Measurements from ENCODE around the gene CYP4A22. TPM values are rescaled to one million over a fixed set of nuclear protein-coding genes. Genes with fewer than 3 reads are reported as not detected.

The CYP4A22 gene
- total and polyA plus RNA-seq, 9 of the 15 experiments (the other 6 are each of a cell fraction or from before 2014, with no cell fraction given), result 0.07 TPM; not detected in 8

GRCh38 chr1:47192458-47193384 is 55.5 kb downstream of the CYP4A22 start (continued):
- TF ChIP-seq GTF2F1 (IDR thresholded peaks at IDR 0.05; ENCODE audit: low read depth, low read length) (0 out of 2 replicates have a peak, but pooled peaks have one; percentile 32), CREB1 (IDR thresholded peaks at IDR 0.05) (no peak), CREB1 (CRISPR knock-in tag; IDR thresholded peaks at IDR 0.05) (0 out of 2 replicates have a peak, but pooled peaks have one; percentile 20), ZNF239 (CRISPR knock-in tag; IDR thresholded peaks at IDR 0.05) (peak; percentile 36; the same call in 1 of the 2 replicates), CBFA2T3 (IDR thresholded peaks at IDR 0.05) (peak; percentile 54), SPI1 (IDR thresholded peaks at IDR 0.05; ENCODE audit: borderline replicate concordance, low read depth, low read length) (peak; percentile 66), HCFC1 (IDR thresholded peaks at IDR 0.05; ENCODE audit: low read depth, low read length) (0 out of 2 replicates have a peak, but pooled peaks have one; percentile 34), ZNF785 (CRISPR knock-in tag; IDR thresholded peaks at IDR 0.05) (no peak), HLTF (IDR thresholded peaks at IDR 0.05) (peak; percentile 55; the same call in 1 of the 2 replicates), SRF (CRISPR knock-in tag; IDR thresholded peaks at IDR 0.05) (peak in 1 of 2 experiments; percentile 41; a peak in 1 of 4 replicates), LCOR (CRISPR knock-in tag; IDR thresholded peaks at IDR 0.05) (peak; percentile 68; the same call in 1 of the 2 replicates), MAZ (CRISPR knock-in tag; conservative IDR thresholded peaks at IDR 0.05 in 1 of 2, IDR thresholded peaks at IDR 0.05 in 1 of 2) (peak; percentile 72 to 85), PKNOX1 (IDR thresholded peaks at IDR 0.05) (peak; percentile 67), YY1 (IDR thresholded peaks at IDR 0.05; ENCODE audit: borderline replicate concordance in 1 of 3, control insufficient read depth in 1 of 3, extremely low read depth in 1 of 3, insufficient read depth in 3 of 3, insufficient read length in 1 of 3, insufficient replicate concordance in 2 of 3, low read depth in 1 of 3, low read length in 2 of 3) (peak in 2 of 3 experiments; percentile 69 to 82), RHOXF2B (CRISPR knock-in tag; conservative IDR thresholded peaks at IDR 0.05) (no peak), RFX7 (CRISPR knock-in tag; IDR thresholded peaks at IDR 0.05) (no peak), STAG1 (CRISPR knock-in tag; IDR thresholded peaks at IDR 0.05; ENCODE audit: borderline replicate concordance) (peak; percentile 53; the same call in 1 of the 2 replicates), MLX (CRISPR knock-in tag; conservative IDR thresholded peaks at IDR 0.05) (no peak), BRF2 (IDR thresholded peaks at IDR 0.05; ENCODE audit: borderline replicate concordance, insufficient read depth, insufficient read length) (no peak)

Measured in K562 (cell line).